ENCODE measurements around the gene TBC1D10A. TPM values are rescaled to one million over a fixed set of nuclear protein-coding genes. Genes with fewer than 3 reads are reported as not detected.

The TBC1D10A gene
- total RNA-seq, 1 experiment from 2014 or later = 24.3 TPM

DNA sequence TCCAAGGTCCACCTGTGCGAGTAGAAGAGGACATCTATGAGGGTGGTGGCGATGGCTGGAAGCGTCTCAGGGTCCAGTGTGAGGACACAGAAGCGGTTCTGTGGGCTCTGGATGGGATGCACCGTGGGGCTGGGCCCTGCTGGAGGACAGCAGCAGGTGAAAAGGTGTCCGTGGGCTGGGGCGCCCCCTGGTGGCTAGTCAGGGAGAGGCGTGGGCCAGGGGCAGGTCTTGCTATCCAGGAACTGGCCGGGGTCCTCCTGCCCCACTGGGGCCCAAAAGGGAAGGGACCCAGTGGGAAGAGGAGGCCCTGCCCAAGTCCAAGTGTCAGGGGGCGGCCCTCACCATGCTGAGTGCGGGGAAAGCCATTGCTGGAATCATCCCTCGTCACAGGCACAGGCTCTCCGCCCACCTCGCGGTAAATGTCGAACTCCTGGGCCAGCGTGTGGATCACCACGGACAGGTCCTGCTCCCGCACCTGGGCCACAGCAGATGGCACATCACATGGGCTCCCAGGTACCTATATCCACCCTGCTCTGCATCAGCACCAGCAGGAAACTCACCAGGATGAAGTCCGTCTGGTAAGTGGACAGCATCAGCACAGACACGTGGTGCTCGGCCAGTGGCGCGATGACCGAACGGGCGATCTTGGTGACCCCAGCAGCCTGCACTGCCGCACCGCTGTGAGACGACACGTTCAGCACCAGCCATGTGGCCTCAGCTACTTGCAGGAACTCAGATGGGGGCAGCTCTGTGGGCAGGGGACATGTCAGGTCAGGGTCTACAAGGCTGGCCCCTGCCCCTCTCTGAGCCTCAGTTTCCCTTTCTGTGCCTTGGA, 39.7 kb downstream of the TBC1D10A start:
- Histone ChIP-seq H3K9me2 (ENCODE audit: insufficient read depth) (no peaks in the 10 kb centered on the region), H3F3A (ENCODE audit: insufficient read depth, low read depth) (peaks cover 39% of the 10 kb centered on the region), H3K27ac (no peak overlapping the region), H3K27me3 (ENCODE audit: insufficient read depth, low read depth) (no peaks in the 10 kb centered on the region), H3K4me3 (no peak overlapping the region), H3K79me2 (ENCODE audit: low read depth) (no peaks in the 10 kb centered on the region), H4K20me1 (ENCODE audit: insufficient read depth) (no peaks in the 10 kb centered on the region), H2AFZ (no peak overlapping the region), H3K4me2 (no peak overlapping the region), H3K4me1 (replicated peaks; ENCODE audit: insufficient read depth) (peaks cover 31% of the 10 kb centered on the region), H3K36me3 (ENCODE audit: low read depth) (no peaks in the 10 kb centered on the region), H3K9me3 (ENCODE audit: insufficient read depth, low read depth) (no peaks in the 10 kb centered on the region)
- TF ChIP-seq, protein P1, sequence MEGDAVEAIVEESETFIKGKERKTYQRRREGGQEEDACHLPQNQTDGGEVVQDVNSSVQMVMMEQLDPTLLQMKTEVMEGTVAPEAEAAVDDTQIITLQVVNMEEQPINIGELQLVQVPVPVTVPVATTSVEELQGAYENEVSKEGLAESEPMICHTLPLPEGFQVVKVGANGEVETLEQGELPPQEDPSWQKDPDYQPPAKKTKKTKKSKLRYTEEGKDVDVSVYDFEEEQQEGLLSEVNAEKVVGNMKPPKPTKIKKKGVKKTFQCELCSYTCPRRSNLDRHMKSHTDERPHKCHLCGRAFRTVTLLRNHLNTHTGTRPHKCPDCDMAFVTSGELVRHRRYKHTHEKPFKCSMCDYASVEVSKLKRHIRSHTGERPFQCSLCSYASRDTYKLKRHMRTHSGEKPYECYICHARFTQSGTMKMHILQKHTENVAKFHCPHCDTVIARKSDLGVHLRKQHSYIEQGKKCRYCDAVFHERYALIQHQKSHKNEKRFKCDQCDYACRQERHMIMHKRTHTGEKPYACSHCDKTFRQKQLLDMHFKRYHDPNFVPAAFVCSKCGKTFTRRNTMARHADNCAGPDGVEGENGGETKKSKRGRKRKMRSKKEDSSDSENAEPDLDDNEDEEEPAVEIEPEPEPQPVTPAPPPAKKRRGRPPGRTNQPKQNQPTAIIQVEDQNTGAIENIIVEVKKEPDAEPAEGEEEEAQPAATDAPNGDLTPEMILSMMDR (conservative IDR thresholded peaks at IDR 0.05) = peak; percentile 97
- TF ChIP-seq EZH2 (IDR thresholded peaks at IDR 0.05; ENCODE audit: low read depth) = no peak
- intact Hi-C loops (cut with micrococcal nuclease; ENCODE audit: unreplicated experiment) = loop anchor here (1.0 kb wide), 1 partner anchor 31 kb away; no protein-coding TSS in a partner anchor
- DNase-seq = peak; percentile 53 to 80
- ChIA-PET CTCF (interaction anchor here (0.6 to 2.6 kb wide), 16 partner anchors 10 to 354 kb away, joined by 3 to 31 read pairs (median 4); partner anchors contain the start of genes RNF215 and TBC1D10A), POLR2A (ENCODE audit: unreplicated experiment) (interaction anchor here (0.6 to 1.0 kb wide), 4 partner anchors 40 to 806 kb away, joined by 3 to 19 read pairs (median 4); partner anchors contain the start of genes CCDC157, SF3A1 and TBC1D10A)
- BruUV-seq (replicated peaks) = no TSS peak

DNA sequence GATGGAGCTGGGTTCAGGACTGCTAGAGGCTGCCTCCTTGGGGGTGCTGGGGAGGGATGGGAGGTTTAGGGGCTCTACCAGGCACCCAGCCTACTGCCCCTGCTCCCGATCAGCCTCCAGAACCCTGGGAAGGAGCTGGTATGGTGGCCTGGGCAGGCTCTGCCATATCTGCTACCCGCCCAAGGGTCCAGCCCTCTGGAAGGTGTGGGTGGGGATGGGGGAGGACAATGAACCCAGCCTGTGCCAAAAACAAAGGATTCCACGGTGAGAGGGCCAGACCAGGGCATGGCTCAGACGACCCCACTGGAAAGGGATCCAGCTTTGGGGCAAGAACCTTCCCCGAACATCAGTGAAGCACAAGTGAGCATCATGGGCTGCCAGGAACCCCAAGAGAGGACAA, 40.4 kb downstream of the TBC1D10A start:
- Histone ChIP-seq H3K36me3 (ENCODE audit: low read depth) (no peaks in the 10 kb centered on the region), H3K4me2 (no peak overlapping the region), H3K9me2 (ENCODE audit: insufficient read depth) (no peaks in the 10 kb centered on the region), H3K27me3 (ENCODE audit: insufficient read depth, low read depth) (no peaks in the 10 kb centered on the region), H4K20me1 (ENCODE audit: insufficient read depth) (no peaks in the 10 kb centered on the region), H3K4me3 (no peak overlapping the region), H3K4me1 (replicated peaks; ENCODE audit: insufficient read depth) (peaks cover 24% of the 10 kb centered on the region), H2AFZ (no peak overlapping the region), H3F3A (ENCODE audit: insufficient read depth, low read depth) (peaks cover 32% of the 10 kb centered on the region), H3K79me2 (ENCODE audit: low read depth) (no peaks in the 10 kb centered on the region), H3K27ac (no peak overlapping the region), H3K9me3 (ENCODE audit: insufficient read depth, low read depth) (no peaks in the 10 kb centered on the region)
- intact Hi-C loops (cut with micrococcal nuclease; ENCODE audit: unreplicated experiment) = no loop called here
- DNase-seq = no peak
- POLR2A ChIA-PET (ENCODE audit: unreplicated experiment) = no interaction called here
- TF ChIP-seq, protein P1 (conservative IDR thresholded peaks at IDR 0.05) = no peak
- TF ChIP-seq EZH2 (IDR thresholded peaks at IDR 0.05; ENCODE audit: low read depth) = no peak
- CTCF ChIA-PET = interaction anchor here (0.6 to 1.3 kb wide), 4 partner anchors 23 to 306 kb away, joined by 3 to 8 read pairs (median 4); no protein-coding TSS in a partner anchor
- BruUV-seq (replicated peaks) = no TSS peak

DNA sequence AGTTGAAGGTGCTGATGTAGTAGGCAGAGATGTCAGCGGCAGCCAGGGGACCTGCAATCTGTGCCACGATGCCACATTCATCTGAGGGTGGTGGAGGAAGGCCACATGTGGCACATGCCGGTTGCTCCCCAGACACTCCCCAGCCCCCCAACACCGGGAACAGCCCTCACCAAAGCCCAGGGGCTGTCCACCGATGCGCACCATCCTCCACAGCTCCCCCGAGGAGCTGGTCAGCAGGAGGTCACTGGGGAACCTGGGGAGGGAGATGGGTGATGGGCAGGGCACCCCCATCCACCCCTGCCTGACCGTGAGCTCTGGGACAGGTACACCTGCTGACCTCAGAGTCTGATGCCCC, 40.9 kb downstream of the TBC1D10A start:
- H3K9me3 ChIP-seq (ENCODE audit: insufficient read depth, low read depth) = no peaks in the 10 kb centered on the region
- H4K20me1 ChIP-seq (ENCODE audit: insufficient read depth) = no peaks in the 10 kb centered on the region
- H3K4me1 ChIP-seq (replicated peaks; ENCODE audit: insufficient read depth) = peaks cover 19% of the 10 kb centered on the region
- no peaks in the 10 kb centered on the region for H3K36me3 ChIP-seq (ENCODE audit: low read depth)
- no peak overlapping the region for H2AFZ ChIP-seq
- intact Hi-C loops (cut with micrococcal nuclease; ENCODE audit: unreplicated experiment) = no loop called here
- H3K27ac ChIP-seq = no peak overlapping the region
- H3K27me3 ChIP-seq (ENCODE audit: insufficient read depth, low read depth) = no peaks in the 10 kb centered on the region
- H3K9me2 ChIP-seq (ENCODE audit: insufficient read depth) = no peaks in the 10 kb centered on the region
- TF ChIP-seq EZH2 (IDR thresholded peaks at IDR 0.05; ENCODE audit: low read depth) = no peak
- TF ChIP-seq, protein P1 (conservative IDR thresholded peaks at IDR 0.05) = no peak
- H3K79me2 ChIP-seq (ENCODE audit: low read depth) = no peaks in the 10 kb centered on the region
- peaks cover 28% of the 10 kb centered on the region for H3F3A ChIP-seq (ENCODE audit: insufficient read depth, low read depth)
- H3K4me3 ChIP-seq = no peak overlapping the region
- CTCF ChIA-PET = interaction anchor here (0.6 to 1.3 kb wide), 5 partner anchors 8 to 307 kb away, joined by 3 to 8 read pairs (median 3); no protein-coding TSS in a partner anchor
- no TSS peak for BruUV-seq (replicated peaks)
- POLR2A ChIA-PET (ENCODE audit: unreplicated experiment) = no interaction called here
- H3K4me2 ChIP-seq = no peak overlapping the region
- no peak for DNase-seq

All from PC-9 (cell line).